Colonic mucosa (tissue), 4 donors: ENCODE data around the gene TNS3. TPM values are rescaled to one million over a fixed set of nuclear protein-coding genes. Genes with fewer than 3 reads are reported as not detected.
A peak's percentile ranks its signal among the peaks of the same experiment; 100 is the strongest.

Experiments
- DNase-seq: peaks from one replicate; pipeline ENCODE4 v3.0.0-alpha.2; 2020
- H3K27ac ChIP-seq: fragments of 200-600 bp; one replicate; pipeline ENCODE4 v1.8.0; 2021
- H3K27me3 ChIP-seq: fragments of 200-600 bp; one replicate; pipeline ENCODE4 v1.8.0; 2021
- H3K36me3 ChIP-seq: fragments of 200-600 bp; one replicate; pipeline ENCODE4 v1.8.0; 2021
- H3K4me1 ChIP-seq: fragments of 200-600 bp; one replicate; pipeline ENCODE4 v1.8.0; 2021; ENCODE audit warnings: mild to moderate bottlenecking
- H3K4me3 ChIP-seq: fragments of 200-600 bp; one replicate; pipeline ENCODE4 v1.8.0; 2021
- H3K9ac ChIP-seq, 2 donors: one replicate each; pipeline ENCODE4 v1.7.0; 2013; ENCODE audit warnings: control low read depth in 2 of 2, low read depth in 2 of 2, low read length in 2 of 2
- H3K9me3 ChIP-seq: fragments of 200-600 bp; one replicate; pipeline ENCODE4 v1.8.0; 2021
- intact Hi-C: fragments of 100-400 bp; cut with DNase I; formaldehyde crosslinking; loops from one replicate; pipeline ENCODE4 v1.14.1; 2022
- total RNA-seq, 2 donors: library from RNA; stranded (reverse); fragmentation: NEBNext Ultra II Directional in 1 of 2; extraction: Animal tissue kit (Norgen Biotek cat#: 25700) in 1 of 2; gene quantifications; one replicate each; pipeline ENCODE4 v1.2.1, GENCODE V29; 2021
- TF ChIP-seq, protein P1 (sequence below): fragments of 200-600 bp; IDR thresholded peaks from one replicate; pipeline ENCODE4 v1.8.0; 2022; ENCODE audit warnings: antibody characterized with exemption, mild to moderate bottlenecking
- donor health status: healthy.
- donor health status: DM: no; HTN: no; CAD: no.
- donor health status: DM: no; HTN: no; CAD: no.

The TNS3 gene
- total RNA-seq, 2 donors from 2014 or later: 41.1 to 58.2 TPM

DNA sequence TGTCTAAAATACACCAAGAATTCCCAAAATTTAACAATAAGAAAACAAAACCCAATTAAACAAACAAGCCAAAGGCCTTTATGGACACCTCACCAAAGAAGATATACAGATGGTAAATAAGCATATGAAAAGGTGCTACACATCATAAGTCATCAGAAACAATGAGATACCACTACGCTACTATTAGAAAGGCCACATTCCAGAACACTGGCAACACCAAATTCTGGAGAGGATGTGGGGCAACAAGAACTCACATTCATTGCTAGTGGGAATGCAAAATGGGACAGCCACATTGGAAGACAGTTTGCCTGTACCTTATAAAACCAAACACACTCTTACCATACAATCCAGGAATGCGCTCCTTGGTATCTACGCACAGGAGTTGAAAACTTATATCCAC is 291.4 kb downstream of the TNS3 start:
- Histone ChIP-seq H3K9ac (no peak overlapping the region), H3K4me3 (no peak overlapping the region), H3K36me3 (no peaks in the 10 kb centered on the region), H3K4me1 (no peaks in the 10 kb centered on the region), H3K27me3 (no peaks in the 10 kb centered on the region), H3K9me3 (no peaks in the 10 kb centered on the region), H3K27ac (peak overlapping the region; percentile 46)
- TF ChIP-seq, protein P1, sequence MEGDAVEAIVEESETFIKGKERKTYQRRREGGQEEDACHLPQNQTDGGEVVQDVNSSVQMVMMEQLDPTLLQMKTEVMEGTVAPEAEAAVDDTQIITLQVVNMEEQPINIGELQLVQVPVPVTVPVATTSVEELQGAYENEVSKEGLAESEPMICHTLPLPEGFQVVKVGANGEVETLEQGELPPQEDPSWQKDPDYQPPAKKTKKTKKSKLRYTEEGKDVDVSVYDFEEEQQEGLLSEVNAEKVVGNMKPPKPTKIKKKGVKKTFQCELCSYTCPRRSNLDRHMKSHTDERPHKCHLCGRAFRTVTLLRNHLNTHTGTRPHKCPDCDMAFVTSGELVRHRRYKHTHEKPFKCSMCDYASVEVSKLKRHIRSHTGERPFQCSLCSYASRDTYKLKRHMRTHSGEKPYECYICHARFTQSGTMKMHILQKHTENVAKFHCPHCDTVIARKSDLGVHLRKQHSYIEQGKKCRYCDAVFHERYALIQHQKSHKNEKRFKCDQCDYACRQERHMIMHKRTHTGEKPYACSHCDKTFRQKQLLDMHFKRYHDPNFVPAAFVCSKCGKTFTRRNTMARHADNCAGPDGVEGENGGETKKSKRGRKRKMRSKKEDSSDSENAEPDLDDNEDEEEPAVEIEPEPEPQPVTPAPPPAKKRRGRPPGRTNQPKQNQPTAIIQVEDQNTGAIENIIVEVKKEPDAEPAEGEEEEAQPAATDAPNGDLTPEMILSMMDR: no peak
- DNase-seq: no peak
- intact Hi-C loops: no loop called here

DNA sequence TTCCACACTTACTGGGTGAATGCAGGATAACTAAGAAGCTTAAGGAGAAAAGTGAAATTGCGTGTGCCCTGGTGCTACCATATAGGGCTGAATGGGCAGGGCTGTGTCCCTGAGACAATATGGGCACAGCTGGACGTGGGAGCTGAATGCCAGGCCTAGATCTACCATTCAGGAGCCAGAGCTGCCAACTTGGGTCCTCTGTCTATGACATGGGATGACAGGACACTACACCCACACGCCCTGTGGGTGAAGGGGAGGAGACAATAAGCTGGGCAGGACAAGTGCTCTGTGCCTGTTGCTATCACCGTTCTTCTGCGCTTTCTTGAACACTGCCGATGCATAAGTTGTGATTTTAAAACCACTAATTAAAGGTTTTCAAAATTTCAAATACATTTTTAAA is 293.9 kb downstream of the TNS3 start:
- no peak overlapping the region for H3K4me3 ChIP-seq
- H3K27me3 ChIP-seq: no peaks in the 10 kb centered on the region
- H3K27ac ChIP-seq: no peak overlapping the region
- peaks cover 7% of the 10 kb centered on the region for H3K4me1 ChIP-seq
- intact Hi-C loops: no loop called here
- no peaks in the 10 kb centered on the region for H3K36me3 ChIP-seq
- peak; percentile 10 for DNase-seq
- H3K9ac ChIP-seq: no peak overlapping the region
- no peaks in the 10 kb centered on the region for H3K9me3 ChIP-seq
- TF ChIP-seq, protein P1: no peak

DNA sequence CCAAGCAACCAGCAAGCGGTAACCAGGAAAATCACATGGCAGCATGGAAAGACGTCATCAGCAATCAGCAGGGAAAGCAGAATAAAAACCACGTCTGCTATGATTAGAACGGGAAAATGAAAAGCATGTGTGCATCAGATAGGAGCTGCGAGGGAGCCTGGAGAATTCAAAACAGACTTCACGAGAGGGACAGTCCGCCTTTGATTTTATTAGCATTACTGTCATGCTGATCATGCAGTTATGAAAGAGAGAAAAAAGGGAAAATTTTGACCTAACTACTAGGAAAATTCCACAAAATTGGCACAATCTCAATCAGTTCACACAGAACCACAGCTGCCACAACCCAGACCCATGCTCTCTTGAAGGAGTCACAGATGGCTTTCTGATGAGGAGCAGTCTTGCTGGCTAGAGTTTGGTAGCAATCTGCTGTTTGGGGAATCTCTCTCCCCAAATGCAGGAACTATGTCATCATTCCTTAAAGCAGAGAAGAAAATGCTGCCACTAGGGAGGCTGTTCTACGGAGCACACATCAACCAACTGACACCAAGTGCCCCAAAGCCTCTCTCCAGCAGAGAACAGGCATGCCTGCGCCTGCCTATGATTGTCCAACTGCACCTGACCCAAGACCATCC is 295.9 kb downstream of the TNS3 start:
- H3K27me3 ChIP-seq: no peaks in the 10 kb centered on the region
- DNase-seq: peak; percentile 15
- H3K27ac ChIP-seq: no peak overlapping the region
- no peak overlapping the region for H3K4me3 ChIP-seq
- H3K36me3 ChIP-seq: no peaks in the 10 kb centered on the region
- no peak overlapping the region for H3K9ac ChIP-seq
- peaks cover 8% of the 10 kb centered on the region for H3K4me1 ChIP-seq
- TF ChIP-seq, protein P1: no peak
- H3K9me3 ChIP-seq: no peaks in the 10 kb centered on the region
- intact Hi-C loops: no loop called here

DNA sequence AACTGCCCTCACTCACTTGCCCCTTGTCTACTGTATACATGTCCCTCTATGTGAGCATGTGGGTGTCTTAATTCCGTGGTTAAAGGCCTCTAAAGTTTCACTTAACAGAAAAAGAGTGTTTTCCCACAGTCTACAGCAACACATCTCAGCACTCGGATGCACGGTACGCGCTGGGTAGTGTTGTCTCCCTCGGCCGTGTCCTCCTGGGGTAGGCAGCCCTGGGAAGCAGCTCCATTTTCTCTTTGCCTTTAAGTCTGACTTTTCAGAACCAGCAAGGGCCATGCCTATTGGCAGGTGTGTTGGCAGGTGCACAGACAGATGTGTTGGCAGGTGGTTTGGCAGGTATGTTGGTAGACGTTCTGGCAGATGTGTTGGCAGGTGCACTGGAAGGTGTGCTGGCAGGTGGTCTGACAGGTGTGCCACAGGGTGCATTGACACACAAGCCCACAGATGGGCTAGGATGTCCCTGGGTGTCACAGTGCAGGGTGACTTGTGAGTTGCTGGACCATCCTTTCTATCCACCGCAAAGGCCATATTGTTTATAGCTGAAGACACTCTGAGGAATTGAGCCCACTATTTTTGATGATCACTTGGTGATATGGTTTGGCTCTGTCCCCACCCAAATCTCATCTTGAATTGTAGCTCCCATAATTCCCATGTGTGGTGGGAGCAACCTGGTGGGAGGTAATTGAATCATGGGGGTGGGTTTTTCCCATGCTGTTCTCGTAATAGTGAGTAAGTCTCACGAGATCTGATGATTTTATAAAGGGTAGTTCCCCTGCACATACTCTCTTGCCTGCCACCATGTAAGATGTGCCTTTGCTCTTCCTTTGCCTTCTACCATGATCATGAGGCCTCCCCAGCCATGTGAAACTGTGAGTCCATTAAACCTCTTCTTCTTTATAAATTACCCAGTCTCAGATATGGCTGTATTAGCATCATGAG is 296.9 kb downstream of the TNS3 start:
- no peak overlapping the region for H3K4me3 ChIP-seq
- DNase-seq: peak; percentile 18
- H3K36me3 ChIP-seq: no peaks in the 10 kb centered on the region
- intact Hi-C loops: no loop called here
- peaks cover 8% of the 10 kb centered on the region for H3K4me1 ChIP-seq
- H3K27ac ChIP-seq: peak overlapping the region; percentile 8
- TF ChIP-seq, protein P1: no peak
- no peaks in the 10 kb centered on the region for H3K27me3 ChIP-seq
- H3K9me3 ChIP-seq: no peaks in the 10 kb centered on the region
- H3K9ac ChIP-seq: peak overlapping the region in 1 of 2 donors; percentile 38

DNA sequence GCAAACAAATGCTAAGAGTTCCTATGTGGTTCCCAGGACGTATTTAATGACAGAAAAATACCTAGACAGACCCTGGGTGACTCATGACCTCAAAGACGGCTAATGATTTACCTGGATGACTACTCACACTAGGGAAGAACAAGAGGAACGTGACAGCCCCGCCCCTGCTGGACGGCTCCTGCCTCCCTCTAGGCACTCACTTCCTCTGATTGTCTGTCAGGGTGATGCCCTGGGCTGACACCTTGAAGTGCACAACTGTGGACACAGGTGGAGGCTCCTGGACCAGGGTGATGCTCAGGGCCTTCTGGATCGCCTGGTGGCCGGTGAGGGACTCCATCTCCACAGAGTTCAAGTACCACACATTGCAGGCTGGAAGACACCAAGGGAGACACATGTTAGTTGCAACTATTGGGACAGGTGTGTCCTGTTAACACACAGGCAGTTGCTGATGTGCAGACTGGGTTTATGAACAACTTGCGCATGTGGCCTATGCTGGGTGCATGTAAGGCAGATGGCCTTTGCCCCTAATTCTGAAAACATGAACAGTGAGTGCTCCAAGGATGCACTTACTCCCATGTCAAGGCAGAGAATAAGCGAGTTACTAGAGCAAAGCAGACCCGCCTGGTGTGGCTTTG is 298.3 kb downstream of the TNS3 start:
- Histone ChIP-seq H3K4me1 (peaks cover 8% of the 10 kb centered on the region), H3K4me3 (no peak overlapping the region), H3K9ac (no peak overlapping the region), H3K27me3 (no peaks in the 10 kb centered on the region), H3K9me3 (no peaks in the 10 kb centered on the region), H3K36me3 (peaks cover 6% of the 10 kb centered on the region), H3K27ac (peak overlapping the region; percentile 53)
- peak; percentile 90 for DNase-seq
- TF ChIP-seq, protein P1: no peak
- intact Hi-C loops: no loop called here
